Gastroesophageal sphincter (tissue), 3 donors: Measurements from ENCODE around the gene ADORA3.

Experiments
- POLR2AphosphoS5 ChIP-seq: sonication (generic); formaldehyde crosslinking; IDR thresholded peaks from one replicate; pipeline ENCODE4 v1.6.1; 2017; ENCODE audit warnings: antibody characterized with exemption
- TF ChIP-seq, protein P1 (sequence below), 4 experiments: fragments of 200-600 bp in 2 of 4; fragments of 450-650 bp in 2 of 4; sonication (generic) in 1 of 4; IDR thresholded peaks; one replicate each; pipeline ENCODE4 v1.5.1; 2017 to 2019; ENCODE audit warnings: antibody characterized with exemption in 4 of 4, mild to moderate bottlenecking in 2 of 4, moderate library complexity in 2 of 4

- TF ChIP-seq, protein P1, sequence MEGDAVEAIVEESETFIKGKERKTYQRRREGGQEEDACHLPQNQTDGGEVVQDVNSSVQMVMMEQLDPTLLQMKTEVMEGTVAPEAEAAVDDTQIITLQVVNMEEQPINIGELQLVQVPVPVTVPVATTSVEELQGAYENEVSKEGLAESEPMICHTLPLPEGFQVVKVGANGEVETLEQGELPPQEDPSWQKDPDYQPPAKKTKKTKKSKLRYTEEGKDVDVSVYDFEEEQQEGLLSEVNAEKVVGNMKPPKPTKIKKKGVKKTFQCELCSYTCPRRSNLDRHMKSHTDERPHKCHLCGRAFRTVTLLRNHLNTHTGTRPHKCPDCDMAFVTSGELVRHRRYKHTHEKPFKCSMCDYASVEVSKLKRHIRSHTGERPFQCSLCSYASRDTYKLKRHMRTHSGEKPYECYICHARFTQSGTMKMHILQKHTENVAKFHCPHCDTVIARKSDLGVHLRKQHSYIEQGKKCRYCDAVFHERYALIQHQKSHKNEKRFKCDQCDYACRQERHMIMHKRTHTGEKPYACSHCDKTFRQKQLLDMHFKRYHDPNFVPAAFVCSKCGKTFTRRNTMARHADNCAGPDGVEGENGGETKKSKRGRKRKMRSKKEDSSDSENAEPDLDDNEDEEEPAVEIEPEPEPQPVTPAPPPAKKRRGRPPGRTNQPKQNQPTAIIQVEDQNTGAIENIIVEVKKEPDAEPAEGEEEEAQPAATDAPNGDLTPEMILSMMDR (IDR thresholded peaks at IDR 0.05), result no peak
- TF ChIP-seq POLR2AphosphoS5, result no peak
Measured at GRCh38 chr1:111512931-111513330, 9.5 kb upstream of the ADORA3 start.
